Fibroblast of lung (primary cell): ENCODE measurements around the gene GNGT1. TPM values are rescaled to one million over a fixed set of nuclear protein-coding genes. Genes with fewer than 3 reads are reported as not detected.

Experiments
- DNase-seq, 2 donors: peaks; one replicate each; pipeline versions ENCODE4 v3.0.0 to v3.0.0-alpha.2; 2010; ENCODE audit warnings: low read depth in 2 of 2
- H2AFZ ChIP-seq: 2 replicates; pipeline ENCODE4 v1.5.1; 2012; ENCODE audit warnings: low read length, control low read depth, inconsistent platforms
- H3K27ac ChIP-seq: 2 replicates; pipeline ENCODE4 v1.5.1; 2011; ENCODE audit warnings: low read length, control low read depth; ENCODE audit not compliant: insufficient read depth
- H3K27me3 ChIP-seq: 2 replicates; pipeline ENCODE4 v1.5.1; 2011; ENCODE audit warnings: mild to moderate bottlenecking, low read length; ENCODE audit not compliant: control insufficient read depth, insufficient read depth
- H3K36me3 ChIP-seq: 2 replicates; pipeline ENCODE4 v1.5.1; 2011; ENCODE audit warnings: low read length; ENCODE audit not compliant: control insufficient read depth, insufficient read depth
- H3K4me1 ChIP-seq: 2 replicates; pipeline ENCODE4 v1.5.1; 2011; ENCODE audit warnings: low read length; ENCODE audit not compliant: control insufficient read depth, insufficient read depth; ENCODE audit errors: extremely low read depth
- H3K4me2 ChIP-seq: 2 replicates; pipeline ENCODE4 v1.5.1; 2011; ENCODE audit warnings: low read length, control low read depth; ENCODE audit not compliant: insufficient read depth; ENCODE audit errors: extremely low read depth
- H3K4me3 ChIP-seq, 4 experiments: fragments of 200-600 bp in 1 of 4; sonication (generic) in 1 of 4; replicated peaks in 1 of 4; 2 replicates each; pipeline ENCODE4 v1.5.1; 2011 to 2016; ENCODE audit warnings: low read length in 4 of 4, low read depth in 3 of 4, mild to moderate bottlenecking in 3 of 4, control low read depth in 2 of 4, inconsistent platforms in 1 of 4, mixed read lengths in 1 of 4; ENCODE audit not compliant: insufficient read depth in 1 of 4; ENCODE audit errors: control extremely low read depth in 1 of 4
- H3K79me2 ChIP-seq: 2 replicates; pipeline ENCODE4 v1.5.1; 2012; ENCODE audit warnings: mild to moderate bottlenecking, low read length, inconsistent platforms; ENCODE audit not compliant: control insufficient read depth, insufficient read depth
- H3K9ac ChIP-seq: 2 replicates; pipeline ENCODE4 v1.5.1; 2011; ENCODE audit warnings: mild to moderate bottlenecking, low read length, control low read depth; ENCODE audit not compliant: insufficient read depth
- H3K9me3 ChIP-seq: 2 replicates; pipeline ENCODE4 v1.5.1; 2012; ENCODE audit warnings: low read depth, low read length; ENCODE audit not compliant: control insufficient read depth, insufficient read depth
- H4K20me1 ChIP-seq: 2 replicates; pipeline ENCODE4 v1.5.1; 2011; ENCODE audit warnings: low read length; ENCODE audit not compliant: control insufficient read depth, insufficient read depth; ENCODE audit errors: extremely low read depth
- CTCF ChIP-seq, 2 donors: IDR thresholded peaks in 1 of 2; conservative IDR thresholded peaks in 1 of 2; 1 replicate in 1 of 2; 2 replicates in 1 of 2; pipeline ENCODE4 v1.5.1; 2011 to 2012; ENCODE audit warnings: low read length in 2 of 2, control low read depth in 1 of 2, inconsistent platforms in 1 of 2, low read depth in 1 of 2, mild to moderate bottlenecking in 1 of 2
- EZH2 ChIP-seq: IDR thresholded peaks from 2 replicates; pipeline ENCODE4 v1.5.1; 2012; ENCODE audit warnings: low read length, control low read depth, mild to moderate bottlenecking; ENCODE audit errors: missing control alignments
- polyA plus RNA-seq, 2 donors: library from polyadenylated mRNA; depleted of rRNA in 1 of 2; stranded (reverse) in 1 of 2; unstranded in 1 of 2; fragments of >200 nt; gene quantifications; 2 replicates each; pipeline ENCODE4 v1.2.1, GENCODE V29; 2011 to 2012; ENCODE audit warnings: missing spikeins in 1 of 2
- total RNA-seq: library from RNA; depleted of rRNA; stranded (reverse); fragments of >200 nt; gene quantifications from 2 replicates; pipeline ENCODE4 v1.2.1, GENCODE V29; 2014

The GNGT1 gene
- total and polyA plus RNA-seq, 2 donors (not counting 1 experiment from before 2014, with no cell fraction given): not detected

DNA sequence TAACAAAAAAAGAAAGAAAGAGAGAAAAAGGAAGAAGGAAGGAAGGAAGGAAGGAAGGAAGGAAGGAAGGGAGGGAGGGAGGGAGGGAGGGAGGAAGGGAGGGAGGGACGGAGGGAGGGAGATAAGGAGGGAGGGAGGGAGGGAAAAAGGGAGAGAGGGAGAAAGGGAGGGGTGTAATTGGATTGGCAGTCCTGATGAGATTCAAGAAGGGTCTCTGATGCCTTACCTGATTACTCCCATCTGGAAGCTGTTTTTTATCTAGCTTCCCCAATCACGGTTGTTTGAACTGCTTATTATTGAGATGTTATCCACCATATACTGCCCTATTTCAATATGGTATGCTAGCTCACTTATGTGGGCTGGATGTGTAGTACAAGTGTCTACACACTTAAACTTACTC is 42.5 kb downstream of the GNGT1 start:
- Histone ChIP-seq H3K27me3 (no peaks in the 10 kb centered on the region), H3K4me3 (no peak overlapping the region), H4K20me1 (no peaks in the 10 kb centered on the region), H3K4me2 (no peak overlapping the region), H3K27ac (no peak overlapping the region), H3K4me1 (peaks cover 12% of the 10 kb centered on the region), H3K79me2 (no peaks in the 10 kb centered on the region), H2AFZ (no peak overlapping the region), H3K36me3 (no peaks in the 10 kb centered on the region), H3K9ac (no peak overlapping the region), H3K9me3 (no peaks in the 10 kb centered on the region)
- DNase-seq: no peak
- TF ChIP-seq EZH2 (no peak), CTCF (conservative IDR thresholded peaks at IDR 0.05 in 1 of 2, IDR thresholded peaks at IDR 0.05 in 1 of 2; ENCODE audit: low read depth in 1 of 2, low read length in 2 of 2) (no peak)

DNA sequence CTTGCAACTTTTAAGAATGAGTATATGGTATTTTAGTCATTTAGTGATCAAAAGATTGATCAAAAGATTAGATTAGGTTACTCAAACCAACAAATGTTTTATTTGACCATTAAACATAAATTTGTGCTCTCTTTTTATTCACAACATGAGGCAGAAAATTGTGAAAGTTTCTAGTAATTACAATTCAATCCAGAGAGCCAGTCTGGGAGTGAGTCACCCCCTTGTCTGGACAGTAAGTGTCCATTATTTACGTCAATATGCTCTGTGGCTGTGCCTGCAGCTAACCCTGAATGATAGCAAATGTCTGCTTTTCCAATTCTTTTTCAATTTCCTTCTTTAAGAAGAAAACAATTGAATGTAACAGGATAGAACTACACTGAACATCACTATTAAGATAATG is 43.1 kb downstream of the GNGT1 start:
- Histone ChIP-seq H3K9me3 (no peaks in the 10 kb centered on the region), H2AFZ (no peak overlapping the region), H3K4me1 (peaks cover 12% of the 10 kb centered on the region), H3K27ac (no peak overlapping the region), H3K4me3 (no peak overlapping the region), H4K20me1 (no peaks in the 10 kb centered on the region), H3K79me2 (no peaks in the 10 kb centered on the region), H3K27me3 (no peaks in the 10 kb centered on the region), H3K9ac (no peak overlapping the region), H3K4me2 (no peak overlapping the region), H3K36me3 (no peaks in the 10 kb centered on the region)
- no peak for TF ChIP-seq EZH2
- no peak for TF ChIP-seq CTCF (conservative IDR thresholded peaks at IDR 0.05 in 1 of 2, IDR thresholded peaks at IDR 0.05 in 1 of 2; ENCODE audit: low read depth in 1 of 2, low read length in 2 of 2)
- peak; percentile 80 to 91 for DNase-seq

DNA sequence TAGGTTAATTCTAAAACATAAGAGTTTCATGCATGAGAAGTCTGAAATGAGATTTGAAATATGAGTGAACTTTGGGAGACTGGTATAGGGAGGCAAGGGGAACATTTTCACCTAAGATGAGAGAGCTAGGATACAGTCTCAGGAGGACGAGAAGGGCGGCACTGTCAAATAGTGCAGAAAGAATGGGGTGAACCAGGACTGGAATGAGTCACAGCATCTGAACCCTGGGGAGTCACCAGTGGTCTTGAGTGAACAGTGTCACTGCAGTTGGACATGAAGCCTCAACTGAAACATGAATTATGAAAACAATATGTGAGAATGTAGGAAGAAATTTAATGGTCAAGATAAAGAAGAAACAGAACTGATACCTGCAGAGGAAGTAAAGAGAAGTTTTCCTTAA is 48.9 kb downstream of the GNGT1 start:
- no peaks in the 10 kb centered on the region for H3K79me2 ChIP-seq
- H3K27ac ChIP-seq: no peak overlapping the region
- H3K4me1 ChIP-seq: peaks cover 3% of the 10 kb centered on the region
- TF ChIP-seq CTCF (conservative IDR thresholded peaks at IDR 0.05 in 1 of 2, IDR thresholded peaks at IDR 0.05 in 1 of 2; ENCODE audit: low read depth in 1 of 2, low read length in 2 of 2) (no peak), EZH2 (no peak)
- H2AFZ ChIP-seq: no peak overlapping the region
- no peaks in the 10 kb centered on the region for H3K27me3 ChIP-seq
- no peaks in the 10 kb centered on the region for H3K36me3 ChIP-seq
- no peaks in the 10 kb centered on the region for H3K9me3 ChIP-seq
- no peaks in the 10 kb centered on the region for H4K20me1 ChIP-seq
- H3K4me3 ChIP-seq: no peak overlapping the region
- H3K9ac ChIP-seq: no peak overlapping the region
- DNase-seq: no peak
- H3K4me2 ChIP-seq: no peak overlapping the region
